ENCODE data around the gene OR9A2.

DNA sequence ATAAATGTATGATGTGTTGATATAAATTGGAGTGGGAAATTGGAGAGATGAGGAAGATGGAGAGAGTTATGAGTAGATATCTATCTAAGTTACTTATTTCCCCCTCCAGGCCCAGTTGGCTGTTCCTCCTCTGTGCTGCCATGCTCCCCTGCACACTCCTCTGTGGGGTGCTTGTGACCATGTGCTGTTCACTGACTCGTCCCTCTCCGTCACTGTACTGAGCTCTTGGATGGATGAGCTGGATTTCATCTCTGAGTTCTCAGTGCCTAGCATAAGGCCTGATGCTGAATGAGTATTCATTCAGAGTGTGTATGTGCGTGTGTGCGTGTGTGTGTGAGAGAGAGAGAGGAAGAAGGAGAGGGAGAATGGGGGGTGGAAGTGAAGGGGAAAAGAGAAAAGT is 14.5 kb downstream of the OR9A2 start:
- TF ChIP-seq, protein P1, sequence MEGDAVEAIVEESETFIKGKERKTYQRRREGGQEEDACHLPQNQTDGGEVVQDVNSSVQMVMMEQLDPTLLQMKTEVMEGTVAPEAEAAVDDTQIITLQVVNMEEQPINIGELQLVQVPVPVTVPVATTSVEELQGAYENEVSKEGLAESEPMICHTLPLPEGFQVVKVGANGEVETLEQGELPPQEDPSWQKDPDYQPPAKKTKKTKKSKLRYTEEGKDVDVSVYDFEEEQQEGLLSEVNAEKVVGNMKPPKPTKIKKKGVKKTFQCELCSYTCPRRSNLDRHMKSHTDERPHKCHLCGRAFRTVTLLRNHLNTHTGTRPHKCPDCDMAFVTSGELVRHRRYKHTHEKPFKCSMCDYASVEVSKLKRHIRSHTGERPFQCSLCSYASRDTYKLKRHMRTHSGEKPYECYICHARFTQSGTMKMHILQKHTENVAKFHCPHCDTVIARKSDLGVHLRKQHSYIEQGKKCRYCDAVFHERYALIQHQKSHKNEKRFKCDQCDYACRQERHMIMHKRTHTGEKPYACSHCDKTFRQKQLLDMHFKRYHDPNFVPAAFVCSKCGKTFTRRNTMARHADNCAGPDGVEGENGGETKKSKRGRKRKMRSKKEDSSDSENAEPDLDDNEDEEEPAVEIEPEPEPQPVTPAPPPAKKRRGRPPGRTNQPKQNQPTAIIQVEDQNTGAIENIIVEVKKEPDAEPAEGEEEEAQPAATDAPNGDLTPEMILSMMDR (IDR thresholded peaks at IDR 0.05; ENCODE audit: low read depth, low read length, poor library complexity, severe bottlenecking): no peak
- TF ChIP-seq EZH2phosphoT487 (IDR thresholded peaks at IDR 0.05; ENCODE audit: borderline replicate concordance, low read length): no peak
